WTC11 (cell line): ENCODE results near the gene NACC2. TPM values are rescaled to one million over a fixed set of nuclear protein-coding genes. Genes with fewer than 3 reads are reported as not detected.

Experiments used
- ATAC-seq: fragments of 200-7000 bp; cut with Tn5 transposase; 2 replicates; pipeline ENCODE4 v1.10.0; 2021; ENCODE audit warnings: mild to moderate bottlenecking, moderate library complexity
- CTCF ChIA-PET: fragments of 300-600 bp; sonication (Branson Sonifier 250); formaldehyde crosslinking; loops from one replicate; lab custom pipeline; 2021; ENCODE audit warnings: antibody characterized with exemption; lab: Charles Lee
- POLR2A ChIA-PET: fragments of 350-600 bp; sonication (Branson Sonifier 250); formaldehyde crosslinking; loops from one replicate; lab custom pipeline; 2021; ENCODE audit warnings: antibody characterized with exemption; lab: Charles Lee
- DNase-seq: peaks from one replicate; pipeline ENCODE4 v3.0.0; 2021; ENCODE audit warnings: low spot score
- H3K27ac Mint-ChIP-seq: 2 replicates; pipeline ENCODE4 v1.8.0; 2021; ENCODE audit warnings: mixed read lengths
- H3K27me3 Mint-ChIP-seq: 2 replicates; pipeline ENCODE4 v1.8.0; 2021; ENCODE audit warnings: low read depth, mild to moderate bottlenecking, moderate library complexity, mixed read lengths
- H3K36me3 Mint-ChIP-seq: 2 replicates; pipeline ENCODE4 v1.8.0; 2021; ENCODE audit warnings: mixed read lengths
- H3K4me1 Mint-ChIP-seq: 2 replicates; pipeline ENCODE4 v1.8.0; 2022; ENCODE audit warnings: mixed read lengths
- H3K4me3 Mint-ChIP-seq: 2 replicates; pipeline ENCODE4 v1.8.0; 2021; ENCODE audit warnings: mild to moderate bottlenecking, moderate library complexity, mixed read lengths
- H3K9me3 Mint-ChIP-seq: 2 replicates; pipeline ENCODE4 v1.8.0; 2021; ENCODE audit warnings: mixed read lengths
- ATF3 ChIP-seq: sonication (generic); formaldehyde crosslinking; conservative IDR thresholded peaks from 2 replicates; pipeline ENCODE4 v1.8.1; 2022; ENCODE audit warnings: mild to moderate bottlenecking, missing genetic modification reagents
- E2F1 ChIP-seq: sonication (generic); formaldehyde crosslinking; IDR thresholded peaks from 2 replicates; pipeline ENCODE4 v1.8.0; 2022; ENCODE audit warnings: mild to moderate bottlenecking, missing genetic modification reagents
- E2F5 ChIP-seq: sonication (generic); formaldehyde crosslinking; IDR thresholded peaks from 2 replicates; pipeline ENCODE4 v1.8.1; 2022; ENCODE audit warnings: mild to moderate bottlenecking, moderate library complexity, missing genetic modification reagents
- FOXP1 ChIP-seq: sonication (generic); formaldehyde crosslinking; IDR thresholded peaks from 2 replicates; pipeline ENCODE4 v1.8.0; 2022; ENCODE audit warnings: missing genetic modification reagents, mild to moderate bottlenecking, moderate library complexity, borderline replicate concordance
- NFYB ChIP-seq: sonication (generic); formaldehyde crosslinking; conservative IDR thresholded peaks from 2 replicates; pipeline ENCODE4 v1.8.0; 2022; ENCODE audit warnings: low read depth, missing genetic modification reagents
- NR1H2 ChIP-seq: sonication (generic); formaldehyde crosslinking; IDR thresholded peaks from 2 replicates; pipeline ENCODE4 v1.9.0; 2021; ENCODE audit warnings: mild to moderate bottlenecking, moderate library complexity, missing genetic modification reagents
- NR3C1 ChIP-seq: sonication (generic); formaldehyde crosslinking; conservative IDR thresholded peaks from 2 replicates; pipeline ENCODE4 v1.8.1; 2023; ENCODE audit warnings: low read depth, mild to moderate bottlenecking, missing genetic modification reagents
- RELA ChIP-seq: sonication (generic); formaldehyde crosslinking; IDR thresholded peaks from 2 replicates; pipeline ENCODE4 v1.8.1; 2022; ENCODE audit warnings: missing genetic modification reagents, mild to moderate bottlenecking, borderline replicate concordance
- USF2 ChIP-seq: sonication (generic); formaldehyde crosslinking; IDR thresholded peaks from 2 replicates; pipeline ENCODE4 v1.8.1; 2023; ENCODE audit warnings: mild to moderate bottlenecking, missing genetic modification reagents, moderate library complexity
- ZNF281 ChIP-seq: sonication (generic); formaldehyde crosslinking; IDR thresholded peaks from 2 replicates; pipeline ENCODE4 v1.8.0; 2023; ENCODE audit warnings: mild to moderate bottlenecking, missing genetic modification reagents
- ZNF317 ChIP-seq: sonication (generic); formaldehyde crosslinking; IDR thresholded peaks from 2 replicates; pipeline ENCODE4 v1.8.1; 2023; ENCODE audit warnings: low read depth, mild to moderate bottlenecking, moderate library complexity, missing genetic modification reagents, borderline replicate concordance
- ZNF425 ChIP-seq: fragments of 250-450 bp; sonication (Bioruptor Pico); conservative IDR thresholded peaks from 2 replicates; pipeline ENCODE4 v1.9.0; 2021; ENCODE audit warnings: mild to moderate bottlenecking
- total RNA-seq: library from RNA; stranded (reverse); gene quantifications from 3 replicates; pipeline ENCODE4 v1.2.3, GENCODE V29; 2021

NACC2 gene
- total RNA-seq, 1 experiment from 2014 or later = 17.1 TPM

- TF ChIP-seq ZNF425 (CRISPR knock-in tag) (no peak), NR3C1 (no peak), E2F5 (no peak), ATF3 (CRISPR knock-in tag) (no peak), ZNF317 (no peak)
- TF ChIP-seq, all 79 proteins: peak for 0
Measured at GRCh38 chr9:136008693-136008997, 86.4 kb downstream of the NACC2 start (continued).

- no peak for ATAC-seq
- peak overlapping the region; percentile 46 for H3K27ac Mint-ChIP-seq
- no peaks in the 10 kb centered on the region for H3K27me3 Mint-ChIP-seq
- H3K36me3 Mint-ChIP-seq = no peaks in the 10 kb centered on the region
- H3K4me3 Mint-ChIP-seq = no peak overlapping the region
- peaks cover 50% of the 10 kb centered on the region for H3K4me1 Mint-ChIP-seq
- H3K9me3 Mint-ChIP-seq = no peaks in the 10 kb centered on the region
- no peak for DNase-seq
- ChIA-PET POLR2A (no interaction called here), CTCF (interaction anchor here (0.8 kb wide), 1 partner anchor 9 kb away, joined by 3 read pairs; no protein-coding TSS in a partner anchor)
- no peak for TF ChIP-seq FOXP1
Measured at GRCh38 chr9:136007934-136008692, 87.0 kb downstream of the NACC2 start.

GRCh38 chr9:136007276-136007933, 87.7 kb downstream of the NACC2 start:
- TF ChIP-seq ZNF281 (CRISPR knock-in tag) (no peak), FOXP1 (0 out of 2 replicates have a peak, but pooled peaks have one; percentile 29), NR1H2 (CRISPR knock-in tag) (no peak), RELA (CRISPR knock-in tag) (no peak), NFYB (CRISPR knock-in tag) (no peak)
- peak overlapping the region; percentile 46 for H3K27ac Mint-ChIP-seq
- no peaks in the 10 kb centered on the region for H3K36me3 Mint-ChIP-seq
- DNase-seq = no peak
- H3K27me3 Mint-ChIP-seq = no peaks in the 10 kb centered on the region
- no peaks in the 10 kb centered on the region for H3K9me3 Mint-ChIP-seq
- H3K4me3 Mint-ChIP-seq = no peak overlapping the region
- POLR2A ChIA-PET = no interaction called here
- peaks cover 50% of the 10 kb centered on the region for H3K4me1 Mint-ChIP-seq
- CTCF ChIA-PET = no interaction called here
- no peak for ATAC-seq

GRCh38 chr9:136006169-136006568, 88.9 kb downstream of the NACC2 start:
- no peak for ATAC-seq
- no peaks in the 10 kb centered on the region for H3K9me3 Mint-ChIP-seq
- POLR2A ChIA-PET = no interaction called here
- CTCF ChIA-PET = no interaction called here
- TF ChIP-seq RELA (CRISPR knock-in tag) (no peak), USF2 (peak; percentile 30; the same call in 1 of the 2 replicates), E2F1 (no peak)
- H3K4me1 Mint-ChIP-seq = peaks cover 40% of the 10 kb centered on the region
- no peak overlapping the region for H3K4me3 Mint-ChIP-seq
- no peak overlapping the region for H3K27ac Mint-ChIP-seq
- H3K27me3 Mint-ChIP-seq = no peaks in the 10 kb centered on the region
- no peak for DNase-seq
- H3K36me3 Mint-ChIP-seq = no peaks in the 10 kb centered on the region
